Measurements from ENCODE around the gene NUDT21. TPM values are rescaled to one million over a fixed set of nuclear protein-coding genes. Genes with fewer than 3 reads are reported as not detected.
"Not testable (repeated sequence)": the region's sequence is repeated elsewhere in the genome, so short reads cannot be mapped to it uniquely, and the experiment has no call there.

The NUDT21 gene
- total and polyA plus RNA-seq, 2 donors from 2014 or later, result 47.1 to 117 TPM

GRCh38 chr16:56401482-56401881, 49.6 kb downstream of the NUDT21 start:
- no peak for FAIRE-seq
- no peak for DNase-seq
- H3K27ac ChIP-seq (ENCODE audit: low read depth in 2 of 2, low read length in 2 of 2), result no peak overlapping the region
- no peaks in the 10 kb centered on the region for H3K4me1 ChIP-seq (ENCODE audit: control insufficient read depth in 2 of 3, insufficient read depth in 2 of 3, low read depth in 1 of 3, low read length in 3 of 3)
- H3K27me3 ChIP-seq (ENCODE audit: control insufficient read depth, insufficient read depth, low read length), result no peaks in the 10 kb centered on the region
- intact Hi-C loops (cut with DNase I), result no loop called here
- no peak for TF ChIP-seq CTCF (IDR thresholded peaks at IDR 0.05; ENCODE audit: borderline replicate concordance, extremely low read depth, insufficient read depth)
- no peaks in the 10 kb centered on the region for H3K9me3 ChIP-seq (ENCODE audit: control insufficient read depth in 2 of 3, insufficient read depth in 1 of 3, low read length in 3 of 3)
- no peak overlapping the region for H3K4me3 ChIP-seq (ENCODE audit: low read length in 3 of 3)
- H3K9ac ChIP-seq (ENCODE audit: low read length in 3 of 3), result no peak overlapping the region
- peaks cover 11 to 44% (median 34%) of the 10 kb centered on the region in 3 donors for H3K36me3 ChIP-seq (ENCODE audit: control insufficient read depth in 2 of 3, insufficient read depth in 3 of 3, low read length in 3 of 3)

GRCh38 chr16:56400458-56400857, 50.7 kb downstream of the NUDT21 start:
- intact Hi-C loops (cut with DNase I), result no loop called here
- H3K27ac ChIP-seq (ENCODE audit: low read depth in 2 of 2, low read length in 2 of 2), result no peak overlapping the region
- FAIRE-seq (no peak), DNase-seq (no peak)
- no peak overlapping the region for H3K9ac ChIP-seq (ENCODE audit: low read length in 3 of 3)
- TF ChIP-seq CTCF (IDR thresholded peaks at IDR 0.05; ENCODE audit: borderline replicate concordance, extremely low read depth, insufficient read depth), result no peak
- H3K36me3 ChIP-seq (ENCODE audit: control insufficient read depth in 2 of 3, insufficient read depth in 3 of 3, low read length in 3 of 3), result peaks cover 11 to 41% (median 34%) of the 10 kb centered on the region in 3 donors
- H3K4me1 ChIP-seq (ENCODE audit: control insufficient read depth in 2 of 3, insufficient read depth in 2 of 3, low read depth in 1 of 3, low read length in 3 of 3), result no peaks in the 10 kb centered on the region
- no peaks in the 10 kb centered on the region for H3K27me3 ChIP-seq (ENCODE audit: control insufficient read depth, insufficient read depth, low read length)
- no peaks in the 10 kb centered on the region for H3K9me3 ChIP-seq (ENCODE audit: control insufficient read depth in 2 of 3, insufficient read depth in 1 of 3, low read length in 3 of 3)
- H3K4me3 ChIP-seq (ENCODE audit: low read length in 3 of 3), result no peak overlapping the region

- peaks cover 10 to 31% (median 30%) of the 10 kb centered on the region in 3 donors for H3K36me3 ChIP-seq (ENCODE audit: control insufficient read depth in 2 of 3, insufficient read depth in 3 of 3, low read length in 3 of 3)
- no peaks in the 10 kb centered on the region for H3K9me3 ChIP-seq (ENCODE audit: control insufficient read depth in 2 of 3, insufficient read depth in 1 of 3, low read length in 3 of 3)
- H3K27ac ChIP-seq (ENCODE audit: low read depth in 2 of 2, low read length in 2 of 2), result no peak overlapping the region
- H3K4me1 ChIP-seq (ENCODE audit: control insufficient read depth in 2 of 3, insufficient read depth in 2 of 3, low read depth in 1 of 3, low read length in 3 of 3), result no peaks in the 10 kb centered on the region
- H3K9ac ChIP-seq (ENCODE audit: low read length in 3 of 3), result no peak overlapping the region
- DNase-seq (no peak), FAIRE-seq (no peak)
- no peak overlapping the region for H3K4me3 ChIP-seq (ENCODE audit: low read length in 3 of 3)
- TF ChIP-seq CTCF (IDR thresholded peaks at IDR 0.05; ENCODE audit: borderline replicate concordance, extremely low read depth, insufficient read depth), result no peak
- intact Hi-C loops (cut with DNase I), result no loop called here
- H3K27me3 ChIP-seq (ENCODE audit: control insufficient read depth, insufficient read depth, low read length), result no peaks in the 10 kb centered on the region
Observed at GRCh38 chr16:56399486-56399885, 51.6 kb downstream of the NUDT21 start.

GRCh38 chr16:56399047-56399446, 52.1 kb downstream of the NUDT21 start:
- no peaks in the 10 kb centered on the region for H3K4me1 ChIP-seq (ENCODE audit: control insufficient read depth in 2 of 3, insufficient read depth in 2 of 3, low read depth in 1 of 3, low read length in 3 of 3)
- no peak for FAIRE-seq
- H3K4me3 ChIP-seq (ENCODE audit: low read length in 3 of 3), result no peak overlapping the region
- no peak for DNase-seq
- intact Hi-C loops (cut with DNase I), result no loop called here
- H3K9ac ChIP-seq (ENCODE audit: low read length in 3 of 3), result no peak overlapping the region
- TF ChIP-seq CTCF (IDR thresholded peaks at IDR 0.05; ENCODE audit: borderline replicate concordance, extremely low read depth, insufficient read depth), result no peak
- H3K27ac ChIP-seq (ENCODE audit: low read depth in 2 of 2, low read length in 2 of 2), result no peak overlapping the region
- H3K27me3 ChIP-seq (ENCODE audit: control insufficient read depth, insufficient read depth, low read length), result no peaks in the 10 kb centered on the region
- peaks cover 8 to 27% (median 27%) of the 10 kb centered on the region in 3 donors for H3K36me3 ChIP-seq (ENCODE audit: control insufficient read depth in 2 of 3, insufficient read depth in 3 of 3, low read length in 3 of 3)
- H3K9me3 ChIP-seq (ENCODE audit: control insufficient read depth in 2 of 3, insufficient read depth in 1 of 3, low read length in 3 of 3), result no peaks in the 10 kb centered on the region

- H3K27me3 ChIP-seq (ENCODE audit: control insufficient read depth, insufficient read depth, low read length); H3K4me3 ChIP-seq (ENCODE audit: low read length in 3 of 3); H3K9me3 ChIP-seq (ENCODE audit: control insufficient read depth in 2 of 3, insufficient read depth in 1 of 3, low read length in 3 of 3); FAIRE-seq; intact Hi-C loops (cut with DNase I); DNase-seq; H3K9ac ChIP-seq (ENCODE audit: low read length in 3 of 3); H3K27ac ChIP-seq (ENCODE audit: low read depth in 2 of 2, low read length in 2 of 2); H3K4me1 ChIP-seq (ENCODE audit: control insufficient read depth in 2 of 3, insufficient read depth in 2 of 3, low read depth in 1 of 3, low read length in 3 of 3): not testable (repeated sequence)
- H3K36me3 ChIP-seq (ENCODE audit: control insufficient read depth in 2 of 3, insufficient read depth in 3 of 3, low read length in 3 of 3), result peaks cover 2 to 15% (median 14%) of the 10 kb centered on the region in 3 donors
Observed at GRCh38 chr16:56396724-56397123, 54.4 kb downstream of the NUDT21 start.

All from kidney (tissue), 14 donors.